ENCODE measurements around the gene IMPACT.
A peak's percentile ranks its signal among the peaks of the same experiment; 100 is the strongest.

GRCh38 chr18:24488824-24489493 lies 62.5 kb downstream of the IMPACT start:
- TF ChIP-seq CTCF (IDR thresholded peaks at IDR 0.05) (peak; percentile 53 to 79 (median 76)), POLR2A (IDR thresholded peaks at IDR 0.05) (no peak)
